SK-N-SH (cell line): ENCODE results near the gene ATP2B2.

ENCODE experiments used
- ELF1 ChIP-seq: IDR thresholded peaks from 2 replicates; pipeline ENCODE4 v1.4.0; 2012
- GATA2 ChIP-seq: sonication (generic); formaldehyde crosslinking; IDR thresholded peaks from 2 replicates; pipeline ENCODE4 v1.5.0; 2020; ENCODE audit warnings: mild to moderate bottlenecking, missing genetic modification reagents
- MAX ChIP-seq: IDR thresholded peaks from 2 replicates; pipeline ENCODE4 v1.4.0; 2012; ENCODE audit warnings: low read depth
- RCOR1 ChIP-seq: fragments of 150-350 bp; IDR thresholded peaks from 2 replicates; pipeline ENCODE4 v1.6.1; 2017; ENCODE audit warnings: antibody characterized with exemption, low read length
- REST ChIP-seq: IDR thresholded peaks from 2 replicates; pipeline ENCODE4 v1.6.1; 2012; ENCODE audit warnings: mild to moderate bottlenecking, low read depth, low read length, moderate library complexity
- YY1 ChIP-seq: IDR thresholded peaks from 2 replicates; pipeline ENCODE4 v1.4.0; 2012; ENCODE audit warnings: low read depth, mild to moderate bottlenecking
- TF ChIP-seq, protein P1 (sequence below): IDR thresholded peaks from 2 replicates; pipeline ENCODE4 v1.4.0; 2012; ENCODE audit warnings: low read depth, borderline replicate concordance
- TF ChIP-seq, protein P2 (sequence below): fragments of 200-600 bp; sonication (generic); IDR thresholded peaks from 2 replicates; pipeline ENCODE4 v1.6.1; 2017; ENCODE audit warnings: antibody characterized with exemption, mild to moderate bottlenecking, moderate library complexity

GRCh38 chr3:10533737-10534023, 28.3 kb upstream of the ATP2B2 start:
- TF ChIP-seq YY1 (no peak), MAX (no peak), GATA2 (CRISPR knock-in tag) (no peak), RCOR1 (no peak), ELF1 (no peak), REST (no peak)
- TF ChIP-seq, protein P1, sequence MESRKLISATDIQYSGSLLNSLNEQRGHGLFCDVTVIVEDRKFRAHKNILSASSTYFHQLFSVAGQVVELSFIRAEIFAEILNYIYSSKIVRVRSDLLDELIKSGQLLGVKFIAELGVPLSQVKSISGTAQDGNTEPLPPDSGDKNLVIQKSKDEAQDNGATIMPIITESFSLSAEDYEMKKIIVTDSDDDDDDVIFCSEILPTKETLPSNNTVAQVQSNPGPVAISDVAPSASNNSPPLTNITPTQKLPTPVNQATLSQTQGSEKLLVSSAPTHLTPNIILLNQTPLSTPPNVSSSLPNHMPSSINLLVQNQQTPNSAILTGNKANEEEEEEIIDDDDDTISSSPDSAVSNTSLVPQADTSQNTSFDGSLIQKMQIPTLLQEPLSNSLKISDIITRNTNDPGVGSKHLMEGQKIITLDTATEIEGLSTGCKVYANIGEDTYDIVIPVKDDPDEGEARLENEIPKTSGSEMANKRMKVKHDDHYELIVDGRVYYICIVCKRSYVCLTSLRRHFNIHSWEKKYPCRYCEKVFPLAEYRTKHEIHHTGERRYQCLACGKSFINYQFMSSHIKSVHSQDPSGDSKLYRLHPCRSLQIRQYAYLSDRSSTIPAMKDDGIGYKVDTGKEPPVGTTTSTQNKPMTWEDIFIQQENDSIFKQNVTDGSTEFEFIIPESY: no peak
- TF ChIP-seq, protein P2, sequence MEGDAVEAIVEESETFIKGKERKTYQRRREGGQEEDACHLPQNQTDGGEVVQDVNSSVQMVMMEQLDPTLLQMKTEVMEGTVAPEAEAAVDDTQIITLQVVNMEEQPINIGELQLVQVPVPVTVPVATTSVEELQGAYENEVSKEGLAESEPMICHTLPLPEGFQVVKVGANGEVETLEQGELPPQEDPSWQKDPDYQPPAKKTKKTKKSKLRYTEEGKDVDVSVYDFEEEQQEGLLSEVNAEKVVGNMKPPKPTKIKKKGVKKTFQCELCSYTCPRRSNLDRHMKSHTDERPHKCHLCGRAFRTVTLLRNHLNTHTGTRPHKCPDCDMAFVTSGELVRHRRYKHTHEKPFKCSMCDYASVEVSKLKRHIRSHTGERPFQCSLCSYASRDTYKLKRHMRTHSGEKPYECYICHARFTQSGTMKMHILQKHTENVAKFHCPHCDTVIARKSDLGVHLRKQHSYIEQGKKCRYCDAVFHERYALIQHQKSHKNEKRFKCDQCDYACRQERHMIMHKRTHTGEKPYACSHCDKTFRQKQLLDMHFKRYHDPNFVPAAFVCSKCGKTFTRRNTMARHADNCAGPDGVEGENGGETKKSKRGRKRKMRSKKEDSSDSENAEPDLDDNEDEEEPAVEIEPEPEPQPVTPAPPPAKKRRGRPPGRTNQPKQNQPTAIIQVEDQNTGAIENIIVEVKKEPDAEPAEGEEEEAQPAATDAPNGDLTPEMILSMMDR: no peak
